Neural cell (in vitro differentiated cells): ENCODE data around the gene MSH3.

Source experiments
- CTCF ChIP-seq: fragments of 450-650 bp; IDR thresholded peaks from 2 replicates; pipeline ENCODE4 v1.5.1; 2014; ENCODE audit warnings: antibody characterized with exemption, mild to moderate bottlenecking, moderate library complexity; ENCODE audit not compliant: poor library complexity, severe bottlenecking
- EZH2 ChIP-seq: fragments of 200-600, 300-800 bp; shearing (Covaris generic), sonication (generic); IDR thresholded peaks from 2 replicates; pipeline ENCODE4 v1.6.1; 2014; ENCODE audit warnings: antibody characterized with exemption, low read length, borderline replicate concordance, mild to moderate bottlenecking; ENCODE audit not compliant: insufficient read depth, poor library complexity, severe bottlenecking
- MXI1 ChIP-seq: fragments of 450-650 bp; conservative IDR thresholded peaks from 2 replicates; pipeline ENCODE4 v1.6.1; 2014; ENCODE audit warnings: antibody characterized with exemption, mild to moderate bottlenecking; ENCODE audit not compliant: poor library complexity, severe bottlenecking
- POLR2AphosphoS5 ChIP-seq: IDR thresholded peaks from 2 replicates; pipeline ENCODE4 v1.6.1; 2012
- RAD21 ChIP-seq: fragments of 450-650 bp; conservative IDR thresholded peaks from 2 replicates; pipeline ENCODE4 v1.6.1; 2014; ENCODE audit warnings: antibody characterized with exemption, mild to moderate bottlenecking, moderate library complexity
- TAF1 ChIP-seq: IDR thresholded peaks from 2 replicates; pipeline ENCODE4 v1.6.1; 2012; ENCODE audit warnings: low read depth

GRCh38 chr5:80912479-80912878, 258.0 kb downstream of the MSH3 start:
- no peak for TF ChIP-seq EZH2
- TF ChIP-seq CTCF = no peak
- TF ChIP-seq MXI1 = no peak
- no peak for TF ChIP-seq TAF1
- TF ChIP-seq POLR2AphosphoS5 = no peak
- no peak for TF ChIP-seq RAD21
